Fibroblast of villous mesenchyme (primary cell): ENCODE data around the gene CLTCL1. TPM values are rescaled to one million over a fixed set of nuclear protein-coding genes. Genes with fewer than 3 reads are reported as not detected.

Source experiments
- DNase-seq: peaks from one replicate; pipeline ENCODE4 v3.0.0-alpha.2; 2010; ENCODE audit warnings: low read depth
- H3K4me3 ChIP-seq: 2 replicates; pipeline ENCODE4 v1.5.1; 2011; ENCODE audit warnings: low read depth, mild to moderate bottlenecking, low read length
- total RNA-seq: library from RNA; depleted of rRNA; stranded (reverse); fragments of >200 nt; gene quantifications from 2 replicates; pipeline ENCODE4 v1.2.3, GENCODE V29; 2012
- TF ChIP-seq, protein P1 (sequence below): IDR thresholded peaks from 2 replicates; pipeline ENCODE4 v1.5.1; 2012; ENCODE audit warnings: low read depth, mild to moderate bottlenecking, low read length; ENCODE audit not compliant: insufficient read depth

Gene CLTCL1
- total RNA-seq, 1 donor, result 9.5 TPM

DNA sequence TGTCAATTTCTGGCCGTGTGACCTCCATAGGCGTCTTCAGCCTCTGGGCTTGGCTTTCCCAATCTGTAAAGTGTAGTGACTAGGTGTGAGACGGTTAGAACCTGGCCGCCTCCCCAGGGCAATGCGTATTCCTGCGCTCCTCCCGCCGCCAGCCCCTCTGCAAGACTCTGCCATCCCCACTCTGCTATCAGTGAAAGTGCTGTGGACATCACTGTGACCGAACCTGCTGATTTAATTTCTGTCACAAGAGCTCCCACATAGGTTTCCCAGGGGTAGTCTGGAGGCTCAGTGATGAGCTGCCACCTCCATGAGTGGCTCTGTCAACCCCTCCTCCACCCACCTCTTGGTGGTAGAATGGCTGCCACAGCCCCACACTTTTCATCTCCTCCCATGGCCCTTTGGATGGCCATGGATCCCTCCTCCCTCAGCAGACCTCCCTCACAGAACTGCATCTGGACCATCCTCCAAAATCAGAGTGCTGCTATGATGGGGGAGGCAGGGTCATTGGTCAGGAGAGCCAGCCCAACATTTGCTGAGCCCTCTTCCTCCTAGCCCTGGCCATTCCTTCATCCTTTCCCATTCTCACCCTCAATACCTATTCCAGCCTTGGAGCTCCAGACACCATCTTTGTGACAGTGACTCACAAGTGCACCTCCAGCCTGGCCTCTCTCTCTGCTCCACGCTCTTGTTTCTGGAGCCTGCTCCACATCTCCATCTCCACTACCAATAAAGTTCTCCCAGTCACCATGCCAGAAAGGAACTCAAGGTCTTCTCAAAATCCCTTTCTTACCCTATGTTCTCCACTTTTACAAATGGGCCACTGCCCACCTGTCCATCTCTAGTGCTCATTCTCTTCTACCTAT lies 140.0 kb downstream of the CLTCL1 start:
- H3K4me3 ChIP-seq, result no peak overlapping the region
- no peak for DNase-seq
- TF ChIP-seq, protein P1, sequence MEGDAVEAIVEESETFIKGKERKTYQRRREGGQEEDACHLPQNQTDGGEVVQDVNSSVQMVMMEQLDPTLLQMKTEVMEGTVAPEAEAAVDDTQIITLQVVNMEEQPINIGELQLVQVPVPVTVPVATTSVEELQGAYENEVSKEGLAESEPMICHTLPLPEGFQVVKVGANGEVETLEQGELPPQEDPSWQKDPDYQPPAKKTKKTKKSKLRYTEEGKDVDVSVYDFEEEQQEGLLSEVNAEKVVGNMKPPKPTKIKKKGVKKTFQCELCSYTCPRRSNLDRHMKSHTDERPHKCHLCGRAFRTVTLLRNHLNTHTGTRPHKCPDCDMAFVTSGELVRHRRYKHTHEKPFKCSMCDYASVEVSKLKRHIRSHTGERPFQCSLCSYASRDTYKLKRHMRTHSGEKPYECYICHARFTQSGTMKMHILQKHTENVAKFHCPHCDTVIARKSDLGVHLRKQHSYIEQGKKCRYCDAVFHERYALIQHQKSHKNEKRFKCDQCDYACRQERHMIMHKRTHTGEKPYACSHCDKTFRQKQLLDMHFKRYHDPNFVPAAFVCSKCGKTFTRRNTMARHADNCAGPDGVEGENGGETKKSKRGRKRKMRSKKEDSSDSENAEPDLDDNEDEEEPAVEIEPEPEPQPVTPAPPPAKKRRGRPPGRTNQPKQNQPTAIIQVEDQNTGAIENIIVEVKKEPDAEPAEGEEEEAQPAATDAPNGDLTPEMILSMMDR, result no peak

DNA sequence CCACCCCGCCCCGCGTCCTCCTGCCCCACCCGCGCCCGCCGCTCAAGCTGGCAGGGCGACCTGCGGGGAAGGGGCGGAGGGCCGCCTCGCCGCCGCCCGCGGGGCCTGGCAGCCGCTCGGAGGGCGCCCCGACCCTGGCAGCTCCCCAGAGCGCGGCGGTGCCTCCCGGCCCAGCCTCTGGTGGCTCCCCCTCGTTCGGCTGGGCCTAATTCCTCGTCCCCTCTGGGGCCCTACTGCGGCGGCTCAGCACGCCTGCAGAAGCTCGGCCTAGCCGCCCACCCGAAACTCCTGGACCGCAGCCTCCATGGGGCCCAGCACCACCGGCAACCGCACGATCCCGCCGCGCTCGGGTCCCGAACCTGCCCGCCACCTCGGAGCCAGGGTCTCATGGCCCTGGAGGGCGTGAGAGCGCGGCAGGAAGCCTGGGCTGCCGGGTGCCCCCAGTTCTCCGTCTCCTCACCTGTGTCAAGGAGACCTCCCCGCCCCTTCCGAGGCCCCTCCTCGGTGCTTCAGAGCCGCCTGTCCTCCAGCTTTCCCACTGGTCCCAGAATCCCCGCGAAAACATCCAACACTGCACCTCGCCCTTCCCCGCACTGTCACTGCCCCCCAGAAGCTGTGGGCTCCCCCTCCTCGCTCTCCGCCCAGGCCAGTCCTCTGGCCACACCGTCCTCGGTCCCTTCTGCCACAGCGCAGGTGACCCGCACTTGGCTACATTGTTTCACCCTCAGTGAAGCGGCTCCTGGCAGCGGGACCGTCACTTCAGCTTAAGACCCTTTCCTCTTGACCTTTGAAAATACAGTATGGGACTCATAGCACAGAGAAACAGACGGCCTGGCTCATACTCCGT lies 140.8 kb downstream of the CLTCL1 start:
- H3K4me3 ChIP-seq, result no peak overlapping the region
- no peak for DNase-seq
- TF ChIP-seq, protein P1, result no peak

DNA sequence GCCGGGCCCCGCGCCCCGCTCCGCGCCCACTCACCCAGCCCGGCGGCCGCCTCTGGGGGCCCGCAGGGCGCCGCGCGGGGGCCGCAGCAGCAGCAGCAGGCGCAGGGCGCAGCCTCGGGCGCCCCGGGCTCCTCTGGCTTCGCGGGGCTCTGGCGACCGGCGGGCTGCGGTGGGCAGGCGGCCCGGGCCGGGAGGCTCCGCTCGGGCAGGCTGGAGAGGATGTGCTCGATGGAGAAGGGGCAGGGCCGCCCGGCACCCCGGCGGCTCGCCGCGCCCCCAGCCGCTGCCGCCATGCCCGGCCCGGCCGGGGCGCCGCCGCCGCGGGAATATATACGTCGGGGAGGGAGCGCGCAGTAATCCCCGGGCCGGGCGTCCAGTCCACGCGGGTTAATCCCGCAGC lies 141.5 kb downstream of the CLTCL1 start, which contains the start of gene GSC2:
Gene GSC2, minus strand, starts transcription at position 302 of the 400 bp plus-strand sequence. Its CDS starts 9 bp downstream, at position 293.
- DNase-seq, result no peak
- no peak within 1 kb of the TSS for H3K4me3 ChIP-seq
- TF ChIP-seq, protein P1, result no peak

DNA sequence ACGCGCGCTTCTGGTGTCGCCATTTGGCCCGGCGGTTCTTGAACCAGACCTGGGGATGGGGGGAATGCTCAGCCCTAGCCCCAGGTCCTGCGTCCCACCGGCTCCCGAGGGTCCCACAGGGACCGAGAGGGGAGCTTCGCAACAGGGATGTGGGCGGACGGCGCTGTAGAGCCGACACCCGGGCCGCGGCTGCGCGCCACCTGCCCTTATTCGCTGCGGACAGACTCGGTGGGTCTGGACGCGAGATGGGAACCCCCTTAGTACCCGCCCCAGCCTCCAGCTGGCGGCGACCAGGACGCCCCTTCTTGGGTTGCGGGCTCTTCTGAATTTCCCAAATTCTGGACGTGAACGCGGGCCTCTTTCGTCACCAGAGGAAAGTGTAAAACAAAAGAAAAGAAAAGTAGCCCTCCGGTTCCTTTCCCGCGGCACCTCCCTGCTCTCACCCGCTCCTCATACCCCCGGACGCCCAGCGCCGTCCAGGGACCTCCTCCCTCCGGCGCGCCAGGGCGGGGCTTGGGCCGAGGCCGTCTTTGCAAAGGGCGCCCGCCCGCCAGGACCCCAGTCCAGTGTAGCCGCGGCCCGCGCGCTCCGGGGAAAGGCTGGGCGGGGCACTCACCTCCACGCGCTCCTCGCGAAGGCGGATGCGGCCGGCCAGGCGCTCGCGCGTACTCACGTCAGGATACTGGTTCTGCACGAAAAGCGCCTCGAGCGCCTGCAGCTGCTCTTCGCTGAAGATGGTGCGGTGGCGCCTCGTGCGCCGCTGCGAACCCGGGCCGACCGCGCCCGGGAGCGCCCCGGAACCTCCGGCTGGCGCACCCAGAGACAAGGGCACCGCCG lies 142.3 kb downstream of the CLTCL1 start:
- TF ChIP-seq, protein P1, result no peak
- no peak overlapping the region for H3K4me3 ChIP-seq
- DNase-seq, result no peak

DNA sequence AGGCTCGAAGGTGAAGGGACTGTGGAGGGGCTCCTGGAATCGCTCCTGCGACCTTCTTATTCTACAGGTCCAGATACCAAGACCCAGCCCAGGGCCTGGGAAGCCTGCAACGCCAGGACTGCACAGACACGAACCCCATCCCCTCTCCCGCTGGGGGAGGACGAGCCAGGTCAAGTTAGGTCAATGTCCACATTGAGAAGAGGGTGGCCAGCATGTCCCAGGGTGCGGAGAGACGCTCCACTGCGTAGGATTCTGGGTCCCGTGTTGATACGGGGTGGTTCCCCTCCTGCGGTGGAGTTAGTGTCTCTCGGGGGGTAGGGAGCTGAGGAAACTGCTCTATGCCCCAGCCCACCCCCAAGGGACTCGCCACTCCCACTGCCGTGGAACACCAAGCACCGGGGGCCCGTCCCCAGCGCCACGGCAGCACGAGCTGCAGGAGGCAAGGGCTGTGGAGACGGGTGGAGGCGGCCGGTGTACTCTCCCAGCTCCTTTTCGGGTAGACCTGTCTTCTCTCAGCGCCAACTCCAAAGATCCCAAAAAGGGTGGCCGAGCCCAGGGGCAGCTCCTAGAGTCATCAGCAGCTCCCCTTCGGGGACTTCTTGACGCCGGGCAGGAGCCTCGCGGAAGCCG lies 143.0 kb downstream of the CLTCL1 start:
- H3K4me3 ChIP-seq, result no peak overlapping the region
- TF ChIP-seq, protein P1, result no peak
- DNase-seq, result no peak
